GM12892 (cell line): Measurements from ENCODE around the gene YIF1B.
A peak's percentile ranks its signal among the peaks of the same experiment; 100 is the strongest.

Experiments
- DNase-seq: peaks from one replicate; pipeline ENCODE4 v3.0.0; 2011; ENCODE audit not compliant: insufficient read length
- FAIRE-seq: peaks from 2 replicates; lab custom pipeline; 2011; peaks lifted over from hg19 to GRCh38; lab: Jason Lieb, UNC
- POLR2A ChIP-seq: IDR thresholded peaks from 2 replicates; pipeline ENCODE4 v1.6.1; 2011; ENCODE audit warnings: low read depth, low read length, control low read depth
- POLR2AphosphoS5 ChIP-seq: IDR thresholded peaks from 2 replicates; pipeline ENCODE4 v1.6.1; 2011; ENCODE audit warnings: low read depth, low read length, control low read depth
- TAF1 ChIP-seq: IDR thresholded peaks from 2 replicates; pipeline ENCODE4 v1.6.1; 2011; ENCODE audit warnings: low read depth, mild to moderate bottlenecking, control low read depth, low read length, borderline replicate concordance

The YIF1B gene

DNA sequence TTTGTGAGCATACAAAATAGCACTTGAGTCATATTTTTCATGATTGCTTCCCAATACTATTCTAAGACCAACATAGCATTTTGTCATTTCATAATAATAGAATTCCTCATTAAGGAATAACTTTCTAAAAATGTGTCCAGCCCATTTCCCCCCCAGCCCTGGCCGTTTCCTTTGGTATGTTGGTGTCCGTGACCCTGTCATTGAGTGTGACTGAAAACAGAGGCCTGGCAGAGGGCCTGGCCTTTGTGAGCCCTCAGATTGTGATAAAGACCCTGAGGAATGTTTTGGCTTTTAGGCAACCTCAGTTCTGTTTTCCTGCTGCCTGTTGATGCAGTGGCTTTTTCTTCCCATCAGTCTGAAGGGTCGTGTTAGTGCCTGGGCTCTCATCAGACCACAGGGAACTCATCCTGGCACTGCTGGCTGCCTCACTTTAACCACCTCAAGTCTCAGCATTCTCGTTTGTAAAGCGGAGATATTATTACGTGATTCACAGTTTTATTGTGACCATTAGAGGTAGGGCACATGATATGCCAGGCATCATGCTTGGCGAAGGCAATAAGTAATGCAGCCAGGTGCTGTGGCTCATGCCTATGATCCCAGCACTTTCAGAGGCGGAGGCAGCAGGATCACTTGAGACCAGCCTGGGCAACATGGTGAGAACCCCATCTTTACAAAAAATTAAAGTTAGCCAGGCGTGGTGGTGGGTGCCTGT lies 37.6 kb downstream of the YIF1B start:
- DNase-seq, result no peak
- no peak for FAIRE-seq
- TF ChIP-seq POLR2A (no peak), POLR2AphosphoS5 (no peak), TAF1 (no peak)

DNA sequence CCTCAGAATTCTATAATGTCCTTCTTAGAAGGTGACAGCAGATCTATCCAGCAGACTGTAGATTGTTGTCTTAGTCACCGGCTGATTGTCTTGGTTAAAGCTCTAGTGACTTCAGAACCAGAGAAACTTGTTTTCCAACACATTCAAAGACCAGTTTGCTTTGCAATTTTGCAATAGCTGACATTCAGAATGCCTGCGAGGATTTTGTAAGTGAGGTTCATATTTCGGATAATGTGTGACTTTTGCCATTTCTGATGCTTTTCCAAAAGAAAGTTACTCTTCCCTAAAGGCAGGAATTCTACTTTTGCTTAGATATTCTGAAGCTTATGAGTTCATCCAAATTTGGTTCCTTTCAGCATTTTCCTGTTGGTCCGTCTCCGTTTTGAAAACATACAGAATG lies 38.2 kb downstream of the YIF1B start:
- no peak for FAIRE-seq
- TF ChIP-seq TAF1 (no peak), POLR2AphosphoS5 (no peak)
- DNase-seq, result no peak

GRCh38 chr19:38276942-38277517 lies 38.7 kb downstream of the YIF1B start:
- TF ChIP-seq POLR2A (no peak), POLR2AphosphoS5 (no peak), TAF1 (no peak)
- no peak for FAIRE-seq
- DNase-seq, result no peak

GRCh38 chr19:38274739-38275138 lies 41.0 kb downstream of the YIF1B start:
- DNase-seq (no peak), FAIRE-seq (no peak)
- TF ChIP-seq POLR2A, result no peak
- no peak for TF ChIP-seq POLR2AphosphoS5
- TF ChIP-seq TAF1, result no peak

DNA sequence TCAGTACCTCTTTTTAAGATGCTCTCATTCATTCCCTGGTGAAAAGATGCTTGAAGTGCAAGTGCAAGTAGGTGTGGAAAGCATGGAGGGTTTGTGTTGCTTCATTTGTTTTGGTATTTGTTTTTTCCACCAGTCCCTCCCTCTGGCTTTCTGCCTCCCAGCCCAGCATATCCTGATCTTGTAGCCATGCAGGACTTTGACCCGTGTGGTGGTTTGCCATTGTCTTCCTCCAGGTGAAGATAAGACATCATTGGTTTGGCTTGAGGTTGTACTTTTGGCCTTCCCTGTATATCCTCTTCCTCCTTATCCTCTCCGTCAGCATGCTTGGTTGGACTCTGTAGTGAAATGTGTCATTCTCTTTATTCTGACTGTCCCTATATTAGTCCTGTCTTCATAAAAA lies 42.2 kb downstream of the YIF1B start:
- DNase-seq (no peak), FAIRE-seq (no peak)
- TF ChIP-seq POLR2A, result no peak
- no peak for TF ChIP-seq POLR2AphosphoS5
- no peak for TF ChIP-seq TAF1

GRCh38 chr19:38270587-38271167 lies 45.1 kb downstream of the YIF1B start:
- FAIRE-seq (no peak), DNase-seq (no peak)
- no peak for TF ChIP-seq POLR2AphosphoS5
- TF ChIP-seq TAF1, result no peak
- no peak for TF ChIP-seq POLR2A

- no peak for FAIRE-seq
- no peak for TF ChIP-seq POLR2AphosphoS5
- no peak for TF ChIP-seq TAF1
- TF ChIP-seq POLR2A, result no peak
- DNase-seq, result no peak
Observed at GRCh38 chr19:38268539-38268938, 47.2 kb downstream of the YIF1B start.

GRCh38 chr19:38267761-38268483 lies 47.8 kb downstream of the YIF1B start:
- DNase-seq (no peak), FAIRE-seq (no peak)
- TF ChIP-seq TAF1 (no peak), POLR2A (no peak), POLR2AphosphoS5 (no peak)

DNA sequence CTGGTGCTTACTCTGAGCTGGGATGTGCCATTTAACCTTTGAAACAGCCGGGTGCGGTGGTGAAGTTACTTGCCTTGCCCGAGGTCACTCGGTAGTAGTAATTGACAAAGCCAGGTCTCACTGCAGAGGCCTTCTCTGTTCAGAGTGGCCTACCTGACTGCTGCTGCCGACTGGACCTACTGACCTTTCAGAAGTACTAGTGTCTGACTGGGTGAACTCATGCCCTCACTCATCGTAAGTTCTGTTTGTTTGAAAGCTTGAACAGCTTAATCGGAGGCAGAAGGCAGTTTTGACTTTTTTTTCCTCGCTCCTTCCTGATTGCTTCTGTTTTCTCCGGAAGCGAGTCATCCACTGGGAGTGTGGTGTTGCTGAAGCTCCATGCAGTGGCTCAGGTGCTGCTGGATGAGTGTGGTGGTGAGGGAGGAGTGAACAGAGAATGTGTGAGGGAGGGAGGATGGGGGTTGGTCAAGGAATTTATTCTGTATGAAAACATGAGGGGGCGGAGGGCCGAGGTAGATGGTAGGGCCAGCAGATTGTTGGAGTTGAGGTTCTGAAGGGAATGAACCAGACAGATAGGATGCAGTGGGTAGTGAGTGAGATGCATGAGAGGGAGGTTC lies 48.7 kb downstream of the YIF1B start:
- DNase-seq, result no peak
- TF ChIP-seq TAF1 (no peak), POLR2AphosphoS5 (no peak)
- no peak for FAIRE-seq

- DNase-seq, result no peak
- FAIRE-seq, result no peak
- TF ChIP-seq POLR2AphosphoS5, result no peak
- no peak for TF ChIP-seq POLR2A
- TF ChIP-seq TAF1, result no peak
Observed at GRCh38 chr19:38265921-38266429, 49.8 kb downstream of the YIF1B start.

GRCh38 chr19:38265213-38265861 lies 50.4 kb downstream of the YIF1B start:
- no peak for TF ChIP-seq POLR2AphosphoS5
- no peak for TF ChIP-seq POLR2A
- no peak for TF ChIP-seq TAF1
- DNase-seq, result no peak
- no peak for FAIRE-seq

DNA sequence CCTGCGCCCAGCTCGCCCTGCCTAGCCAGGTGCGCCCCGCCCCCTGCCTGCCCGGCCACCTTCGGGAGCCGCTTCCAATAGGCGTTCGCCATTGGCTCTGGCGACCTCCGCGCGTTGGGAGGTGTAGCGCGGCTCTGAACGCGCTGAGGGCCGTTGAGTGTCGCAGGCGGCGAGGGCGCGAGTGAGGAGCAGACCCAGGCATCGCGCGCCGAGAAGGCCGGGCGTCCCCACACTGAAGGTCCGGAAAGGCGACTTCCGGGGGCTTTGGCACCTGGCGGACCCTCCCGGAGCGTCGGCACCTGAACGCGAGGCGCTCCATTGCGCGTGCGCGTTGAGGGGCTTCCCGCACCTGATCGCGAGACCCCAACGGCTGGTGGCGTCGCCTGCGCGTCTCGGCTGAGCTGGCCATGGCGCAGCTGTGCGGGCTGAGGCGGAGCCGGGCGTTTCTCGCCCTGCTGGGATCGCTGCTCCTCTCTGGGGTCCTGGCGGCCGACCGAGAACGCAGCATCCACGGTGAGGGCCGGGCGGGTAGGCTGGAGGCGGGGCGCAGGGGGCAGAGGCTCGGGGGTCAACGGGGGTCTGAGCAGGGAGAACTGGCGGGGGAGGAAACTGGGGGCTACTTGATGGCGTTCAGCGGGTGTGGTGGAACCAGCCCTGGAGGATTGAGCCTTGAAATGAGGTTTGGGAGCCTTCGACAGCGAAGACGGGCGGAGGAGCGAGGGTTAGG lies 51.1 kb downstream of the YIF1B start, which contains the start of gene SPINT2:
Gene SPINT2 (plus strand): TSS at position 88 of the 727 bp plus-strand sequence. CDS start 320 bp downstream, at position 408.
- no peak for TF ChIP-seq TAF1
- no peak for TF ChIP-seq POLR2A
- no peak for TF ChIP-seq POLR2AphosphoS5
- DNase-seq (no peak), FAIRE-seq (peak; percentile 21)
